GM19372 (cell line): ENCODE measurements around the gene TBC1D2B.
"Not testable (repeated sequence)": the region's sequence is repeated elsewhere in the genome, so short reads cannot be mapped to it uniquely, and the experiment has no call there.

Source experiments
- ATAC-seq: cut with Tn5 transposase; IDR thresholded peaks from one replicate; pipeline ENCODE4 v1.9.1; 2021; ENCODE audit warnings: mild to moderate bottlenecking, low read depth, moderate library complexity; ENCODE audit not compliant: unreplicated experiment

Gene TBC1D2B

GRCh38 chr15:77959432-77959879 is 118.1 kb downstream of the TBC1D2B start:
- ATAC-seq = peak; percentile 71

- ATAC-seq = not testable (repeated sequence)
These were observed 118.6 kb downstream of the TBC1D2B start for GRCh38 chr15:77958716-77959431.

- not testable (repeated sequence) for ATAC-seq
These were observed 119.5 kb downstream of the TBC1D2B start for GRCh38 chr15:77958021-77958420.

GRCh38 chr15:77953926-77954325 is 123.6 kb downstream of the TBC1D2B start:
- ATAC-seq = not testable (repeated sequence)

GRCh38 chr15:77952928-77953446 is 124.5 kb downstream of the TBC1D2B start:
- ATAC-seq = not testable (repeated sequence)

- not testable (repeated sequence) for ATAC-seq
These were observed 126.3 kb downstream of the TBC1D2B start for GRCh38 chr15:77951105-77951786.

GRCh38 chr15:77950470-77950869 is 127.0 kb downstream of the TBC1D2B start:
- not testable (repeated sequence) for ATAC-seq

- ATAC-seq = no peak
These were observed 131.9 kb downstream of the TBC1D2B start for GRCh38 chr15:77945566-77945965.
